Testis (tissue), 5 donors: ENCODE results near the gene FLT4. TPM values are rescaled to one million over a fixed set of nuclear protein-coding genes. Genes with fewer than 3 reads are reported as not detected.

ENCODE experiments used
- DNase-seq: peaks from one replicate; pipeline ENCODE4 v3.0.0-alpha.2; 2019
- H3K27ac ChIP-seq, 2 donors: fragments of 200-600 bp; sonication (generic); one replicate each; pipeline ENCODE4 v1.5.1; 2019
- H3K27me3 ChIP-seq: fragments of 200-600 bp; sonication (generic); one replicate; pipeline ENCODE4 v1.5.1; 2019
- H3K36me3 ChIP-seq: fragments of 200-600 bp; sonication (generic); one replicate; pipeline ENCODE4 v1.5.1; 2017; ENCODE audit warnings: low read depth; ENCODE audit errors: missing control alignments
- H3K4me1 ChIP-seq: fragments of 200-600 bp; sonication (generic); one replicate; pipeline ENCODE4 v1.5.1; 2019
- H3K4me3 ChIP-seq, 2 donors: fragments of 200-600 bp; sonication (generic); one replicate each; pipeline ENCODE4 v1.5.1; 2017 to 2019
- H3K9me3 ChIP-seq: fragments of 200-600 bp; sonication (generic); one replicate; pipeline ENCODE4 v1.5.1; 2017
- POLR2A ChIP-seq: fragments of 450-650 bp; IDR thresholded peaks from one replicate; pipeline ENCODE4 v1.6.1; 2017; ENCODE audit warnings: antibody characterized with exemption, mild to moderate bottlenecking, moderate library complexity
- WGBS, 2 donors: methylation state at CpG; one replicate each; pipeline ENCODE4 v1.1.5; 2018; 5-methylcytosine and 5-hydroxymethylcytosine counted together
- intact Hi-C: fragments of 100-400 bp; cut with DNase I; formaldehyde crosslinking; loops from one replicate; pipeline ENCODE4 v1.15.1; 2023; ENCODE audit warnings: low total_unique reads
- long read RNA-seq, 2 donors: transcript quantifications; one replicate each; lab custom pipeline, GENCODE V29; 2026
- polyA plus RNA-seq: library from polyadenylated mRNA; stranded (reverse); fragments of 350-450 nt; fragmentation: Illumina TruSeq; extraction: RNeasy Lipid Tissue Mini Kit (QIAGEN cat#74804); gene quantifications from one replicate; pipeline ENCODE4 v1.2.3, GENCODE V29; 2014; ENCODE audit warnings: low read depth, low replicate concordance; ENCODE audit not compliant: insufficient read depth
- total RNA-seq, 2 donors: library from RNA; depleted of rRNA; stranded (reverse); fragments of >200 nt; gene quantifications; one replicate each; pipeline ENCODE4 v1.2.3, GENCODE V29; 2016
- TF ChIP-seq, protein P1 (sequence below), 3 experiments: fragments of 450-650 bp in 2 of 3; fragments of 200-600 bp in 1 of 3; sonication (generic) in 1 of 3; IDR thresholded peaks; one replicate each; pipeline ENCODE4 v1.5.1; 2016 to 2019; ENCODE audit warnings: antibody characterized with exemption in 3 of 3, mild to moderate bottlenecking in 2 of 3, moderate library complexity in 1 of 3

The FLT4 gene
- 10 to 100 TPM; 23.5 to 24.2 TPM for total RNA-seq
- polyA plus RNA-seq: 11.9 TPM
- long read RNA-seq, donor 1: 0 reads
- long read RNA-seq, donor 2: 0 reads

- Histone ChIP-seq H3K36me3 (no peaks in the 10 kb centered on the region), H3K9me3 (no peaks in the 10 kb centered on the region), H3K27me3 (no peaks in the 10 kb centered on the region), H3K27ac (no peak within 1 kb of the TSS), H3K4me3 (peak within 1 kb of the TSS; percentile 48 to 53), H3K4me1 (no peaks in the 10 kb centered on the region)
- DNase-seq: no peak
- intact Hi-C loops: no loop called here
- 1% methylated on average over 19 to 23 of the region's 89 CpGs for WGBS, 2 donors
- TF ChIP-seq POLR2A: no peak
- TF ChIP-seq, protein P1, sequence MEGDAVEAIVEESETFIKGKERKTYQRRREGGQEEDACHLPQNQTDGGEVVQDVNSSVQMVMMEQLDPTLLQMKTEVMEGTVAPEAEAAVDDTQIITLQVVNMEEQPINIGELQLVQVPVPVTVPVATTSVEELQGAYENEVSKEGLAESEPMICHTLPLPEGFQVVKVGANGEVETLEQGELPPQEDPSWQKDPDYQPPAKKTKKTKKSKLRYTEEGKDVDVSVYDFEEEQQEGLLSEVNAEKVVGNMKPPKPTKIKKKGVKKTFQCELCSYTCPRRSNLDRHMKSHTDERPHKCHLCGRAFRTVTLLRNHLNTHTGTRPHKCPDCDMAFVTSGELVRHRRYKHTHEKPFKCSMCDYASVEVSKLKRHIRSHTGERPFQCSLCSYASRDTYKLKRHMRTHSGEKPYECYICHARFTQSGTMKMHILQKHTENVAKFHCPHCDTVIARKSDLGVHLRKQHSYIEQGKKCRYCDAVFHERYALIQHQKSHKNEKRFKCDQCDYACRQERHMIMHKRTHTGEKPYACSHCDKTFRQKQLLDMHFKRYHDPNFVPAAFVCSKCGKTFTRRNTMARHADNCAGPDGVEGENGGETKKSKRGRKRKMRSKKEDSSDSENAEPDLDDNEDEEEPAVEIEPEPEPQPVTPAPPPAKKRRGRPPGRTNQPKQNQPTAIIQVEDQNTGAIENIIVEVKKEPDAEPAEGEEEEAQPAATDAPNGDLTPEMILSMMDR (IDR thresholded peaks at IDR 0.05): no peak
Observed at GRCh38 chr5:180649297-180650039, at the start of gene FLT4. TSS of gene FLT4 (minus strand) at chr5:180649600. CDS start at chr5:180649545, 55 bp downstream.

DNA sequence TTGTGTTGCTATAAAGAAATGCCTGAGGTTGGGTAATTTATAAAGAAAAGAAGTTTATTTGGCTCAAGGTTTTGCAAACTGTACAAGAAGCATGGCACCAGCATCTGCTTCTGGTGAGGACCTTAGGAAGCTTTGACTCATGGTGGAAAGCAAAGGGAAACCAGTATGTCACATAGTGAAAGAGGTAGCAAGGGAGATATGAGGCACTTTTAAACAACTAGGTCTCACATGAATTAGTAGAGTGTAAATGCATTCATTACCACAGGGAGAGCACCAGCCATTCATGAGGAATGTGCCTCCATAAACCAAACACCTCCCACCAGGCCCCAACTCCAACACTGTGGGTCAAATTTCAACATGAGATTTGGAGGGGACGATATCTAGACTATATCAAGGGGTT lies 49.6 kb upstream of the FLT4 start:
- DNase-seq: no peak
- Histone ChIP-seq H3K27ac (no peak overlapping the region), H3K27me3 (no peaks in the 10 kb centered on the region), H3K4me1 (peaks cover under 1% of the 10 kb centered on the region), H3K9me3 (no peaks in the 10 kb centered on the region), H3K4me3 (no peak overlapping the region), H3K36me3 (no peaks in the 10 kb centered on the region)
- 81 to 93% methylated on average over 1 of the region's 1 CpG for WGBS, 2 donors
- TF ChIP-seq POLR2A: no peak
- TF ChIP-seq, protein P1 (IDR thresholded peaks at IDR 0.05): no peak
- intact Hi-C loops: no loop called here

DNA sequence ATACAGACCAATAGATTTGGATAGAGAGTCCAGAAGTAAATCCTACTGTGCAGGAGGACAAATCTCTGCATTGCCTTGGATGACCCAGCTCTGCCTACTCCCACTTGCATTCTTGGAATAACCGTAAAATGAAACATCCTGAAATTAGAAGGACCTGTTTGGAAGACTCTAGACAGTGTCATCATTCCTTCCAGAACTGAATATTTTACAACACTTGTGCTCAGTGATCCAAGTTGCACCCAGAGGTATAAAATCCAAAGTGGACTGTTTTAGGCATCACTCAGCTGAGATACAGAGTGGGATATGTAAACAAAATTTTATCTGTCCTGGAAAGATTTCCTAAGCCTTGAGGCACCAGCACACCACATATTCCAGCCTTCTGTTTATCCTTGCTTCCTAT lies 46.7 kb upstream of the FLT4 start:
- Histone ChIP-seq H3K9me3 (no peaks in the 10 kb centered on the region), H3K36me3 (no peaks in the 10 kb centered on the region), H3K27me3 (no peaks in the 10 kb centered on the region), H3K4me3 (no peak overlapping the region), H3K4me1 (no peaks in the 10 kb centered on the region), H3K27ac (no peak overlapping the region)
- 91 to 96% methylated on average over 1 of the region's 1 CpG for WGBS, 2 donors
- TF ChIP-seq, protein P1 (IDR thresholded peaks at IDR 0.05): no peak
- no peak for TF ChIP-seq POLR2A
- no peak for DNase-seq
- intact Hi-C loops: no loop called here

GRCh38 chr5:180692429-180692828 lies 43.0 kb upstream of the FLT4 start:
- Histone ChIP-seq H3K27ac (no peak overlapping the region), H3K4me3 (no peak overlapping the region), H3K36me3 (no peaks in the 10 kb centered on the region), H3K27me3 (no peaks in the 10 kb centered on the region), H3K9me3 (no peaks in the 10 kb centered on the region), H3K4me1 (no peaks in the 10 kb centered on the region)
- intact Hi-C loops: no loop called here
- DNase-seq: no peak
- no peak for TF ChIP-seq POLR2A
- TF ChIP-seq, protein P1 (IDR thresholded peaks at IDR 0.05): no peak
- 62% methylated on average over 3 of the region's 3 CpGs for WGBS, 2 donors

GRCh38 chr5:180691046-180691445 lies 41.6 kb upstream of the FLT4 start:
- Histone ChIP-seq H3K27me3 (no peaks in the 10 kb centered on the region), H3K36me3 (no peaks in the 10 kb centered on the region), H3K4me3 (no peak overlapping the region), H3K9me3 (no peaks in the 10 kb centered on the region), H3K27ac (no peak overlapping the region), H3K4me1 (no peaks in the 10 kb centered on the region)
- TF ChIP-seq, protein P1 (IDR thresholded peaks at IDR 0.05): no peak
- no peak for TF ChIP-seq POLR2A
- intact Hi-C loops: no loop called here
- 79 to 86% methylated on average over 6 of the region's 6 CpGs for WGBS, 2 donors
- no peak for DNase-seq
